ENCODE data around the gene ARMH4. TPM values are rescaled to one million over a fixed set of nuclear protein-coding genes. Genes with fewer than 3 reads are reported as not detected.

ARMH4 gene
- polyA plus RNA-seq, 4 donors, result 45.4 to 88.5 (median 72.6) TPM

- DNase-seq (ENCODE audit: low read depth in 4 of 4, low spot score in 3 of 4), result no peak
Measured at GRCh38 chr14:58106446-58106845, 45.6 kb downstream of the ARMH4 start.

GRCh38 chr14:58104808-58105207 is 47.2 kb downstream of the ARMH4 start:
- DNase-seq (ENCODE audit: low read depth in 4 of 4, low spot score in 3 of 4), result peak in 2 of 4 donors; percentile 6 to 11

GRCh38 chr14:58100735-58101368 is 51.2 kb downstream of the ARMH4 start:
- no peak for DNase-seq (ENCODE audit: low read depth in 4 of 4, low spot score in 3 of 4)

GRCh38 chr14:58099682-58100081 is 52.3 kb downstream of the ARMH4 start:
- DNase-seq (ENCODE audit: low read depth in 4 of 4, low spot score in 3 of 4), result no peak

GRCh38 chr14:58098507-58098906 is 53.5 kb downstream of the ARMH4 start:
- no peak for DNase-seq (ENCODE audit: low read depth in 4 of 4, low spot score in 3 of 4)

GRCh38 chr14:58096731-58097130 is 55.3 kb downstream of the ARMH4 start:
- no peak for DNase-seq (ENCODE audit: low read depth in 4 of 4, low spot score in 3 of 4)

- DNase-seq (ENCODE audit: low read depth in 4 of 4, low spot score in 3 of 4), result no peak
Measured at GRCh38 chr14:58091883-58092630, 60.0 kb downstream of the ARMH4 start.

- no peak for DNase-seq (ENCODE audit: low read depth in 4 of 4, low spot score in 3 of 4)
Measured at GRCh38 chr14:58089612-58090011, 62.4 kb downstream of the ARMH4 start.

- no peak for DNase-seq (ENCODE audit: low read depth in 4 of 4, low spot score in 3 of 4)
Measured at GRCh38 chr14:58088961-58089360, 63.1 kb downstream of the ARMH4 start.

GRCh38 chr14:58085877-58086276 is 66.1 kb downstream of the ARMH4 start:
- DNase-seq (ENCODE audit: low read depth in 4 of 4, low spot score in 3 of 4), result no peak

GRCh38 chr14:58082491-58083098 is 69.4 kb downstream of the ARMH4 start:
- no peak for DNase-seq (ENCODE audit: low read depth in 4 of 4, low spot score in 3 of 4)

GRCh38 chr14:58082011-58082410 is 70.0 kb downstream of the ARMH4 start:
- DNase-seq (ENCODE audit: low read depth in 4 of 4, low spot score in 3 of 4), result no peak

- no peak for DNase-seq (ENCODE audit: low read depth in 4 of 4, low spot score in 3 of 4)
Measured at GRCh38 chr14:58078471-58078870, 73.5 kb downstream of the ARMH4 start.

- no peak for DNase-seq (ENCODE audit: low read depth in 4 of 4, low spot score in 3 of 4)
Measured at GRCh38 chr14:58078068-58078467, 73.9 kb downstream of the ARMH4 start.

- DNase-seq (ENCODE audit: low read depth in 4 of 4, low spot score in 3 of 4), result no peak
Measured at GRCh38 chr14:58077621-58078020, 74.4 kb downstream of the ARMH4 start.

GRCh38 chr14:58073516-58073915 is 78.5 kb downstream of the ARMH4 start:
- DNase-seq (ENCODE audit: low read depth in 4 of 4, low spot score in 3 of 4), result no peak

GRCh38 chr14:58072288-58073071 is 79.5 kb downstream of the ARMH4 start:
- DNase-seq (ENCODE audit: low read depth in 4 of 4, low spot score in 3 of 4), result peak; percentile 21 to 46 (median 34)

GRCh38 chr14:58071341-58071740 is 80.7 kb downstream of the ARMH4 start:
- DNase-seq (ENCODE audit: low read depth in 4 of 4, low spot score in 3 of 4), result no peak

- DNase-seq (ENCODE audit: low read depth in 4 of 4, low spot score in 3 of 4), result no peak
Measured at GRCh38 chr14:58068306-58068705, 83.7 kb downstream of the ARMH4 start.

GRCh38 chr14:58066115-58066514 is 85.9 kb downstream of the ARMH4 start:
- DNase-seq (ENCODE audit: low read depth in 4 of 4, low spot score in 3 of 4), result no peak

- no peak for DNase-seq (ENCODE audit: low read depth in 4 of 4, low spot score in 3 of 4)
Measured at GRCh38 chr14:58061581-58061980, 90.4 kb downstream of the ARMH4 start.

Data from left renal pelvis (tissue), 4 donors.